Measurements from ENCODE around the gene KIF26A.

Gene KIF26A

GRCh38 chr14:104186575-104186974 lies 48.2 kb downstream of the KIF26A start:
- H3K4me3 ChIP-seq (ENCODE audit: low read depth, low read length), result no peak overlapping the region
- TF ChIP-seq, protein P1, sequence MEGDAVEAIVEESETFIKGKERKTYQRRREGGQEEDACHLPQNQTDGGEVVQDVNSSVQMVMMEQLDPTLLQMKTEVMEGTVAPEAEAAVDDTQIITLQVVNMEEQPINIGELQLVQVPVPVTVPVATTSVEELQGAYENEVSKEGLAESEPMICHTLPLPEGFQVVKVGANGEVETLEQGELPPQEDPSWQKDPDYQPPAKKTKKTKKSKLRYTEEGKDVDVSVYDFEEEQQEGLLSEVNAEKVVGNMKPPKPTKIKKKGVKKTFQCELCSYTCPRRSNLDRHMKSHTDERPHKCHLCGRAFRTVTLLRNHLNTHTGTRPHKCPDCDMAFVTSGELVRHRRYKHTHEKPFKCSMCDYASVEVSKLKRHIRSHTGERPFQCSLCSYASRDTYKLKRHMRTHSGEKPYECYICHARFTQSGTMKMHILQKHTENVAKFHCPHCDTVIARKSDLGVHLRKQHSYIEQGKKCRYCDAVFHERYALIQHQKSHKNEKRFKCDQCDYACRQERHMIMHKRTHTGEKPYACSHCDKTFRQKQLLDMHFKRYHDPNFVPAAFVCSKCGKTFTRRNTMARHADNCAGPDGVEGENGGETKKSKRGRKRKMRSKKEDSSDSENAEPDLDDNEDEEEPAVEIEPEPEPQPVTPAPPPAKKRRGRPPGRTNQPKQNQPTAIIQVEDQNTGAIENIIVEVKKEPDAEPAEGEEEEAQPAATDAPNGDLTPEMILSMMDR (IDR thresholded peaks at IDR 0.05; ENCODE audit: low read depth, low read length, missing control alignments), result no peak
- DNase-seq (ENCODE audit: low read depth), result no peak

- TF ChIP-seq, protein P1 (IDR thresholded peaks at IDR 0.05; ENCODE audit: low read depth, low read length, missing control alignments), result no peak
- no peak for DNase-seq (ENCODE audit: low read depth)
- H3K4me3 ChIP-seq (ENCODE audit: low read depth, low read length), result no peak overlapping the region
These were observed 48.9 kb downstream of the KIF26A start for GRCh38 chr14:104187121-104187889.

- no peak overlapping the region for H3K4me3 ChIP-seq (ENCODE audit: low read depth, low read length)
- TF ChIP-seq, protein P1 (IDR thresholded peaks at IDR 0.05; ENCODE audit: low read depth, low read length, missing control alignments), result no peak
- DNase-seq (ENCODE audit: low read depth), result no peak
These were observed 49.7 kb downstream of the KIF26A start for GRCh38 chr14:104187931-104188726.

DNA sequence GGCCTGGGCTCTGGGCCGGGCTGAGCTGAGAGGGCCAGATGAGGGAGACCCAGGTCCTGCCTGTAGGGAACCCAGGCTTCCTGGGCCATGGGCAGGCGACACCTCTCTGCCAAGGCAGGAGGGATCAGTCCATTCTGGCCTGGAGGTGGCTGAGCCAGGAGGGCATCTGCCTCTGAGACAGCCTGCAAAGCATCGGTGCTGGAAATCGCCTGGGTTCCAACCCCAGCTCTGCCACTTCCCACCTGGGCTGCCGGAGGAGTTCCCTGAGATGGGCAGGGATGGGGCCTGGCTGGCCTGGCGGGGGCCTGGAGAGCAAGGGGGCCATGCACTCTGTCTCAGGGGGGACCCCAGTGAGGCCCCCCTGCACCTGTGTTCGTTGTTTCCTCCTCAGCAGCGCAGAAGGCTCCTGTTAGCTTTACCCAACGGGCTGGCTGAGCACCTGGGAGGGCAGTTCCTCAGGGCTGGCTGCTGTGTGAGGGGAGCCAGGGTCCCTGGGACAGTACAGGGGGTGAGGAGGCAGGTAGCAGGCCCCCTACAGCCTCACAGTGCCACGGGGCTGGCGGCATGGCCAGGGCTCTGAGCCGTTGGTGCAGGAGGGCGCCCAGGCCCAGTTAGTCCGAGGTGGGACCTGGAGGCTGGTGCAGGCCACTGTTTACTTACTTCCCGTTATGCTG lies 50.5 kb downstream of the KIF26A start:
- DNase-seq (ENCODE audit: low read depth), result no peak
- TF ChIP-seq, protein P1 (IDR thresholded peaks at IDR 0.05; ENCODE audit: low read depth, low read length, missing control alignments), result no peak
- H3K4me3 ChIP-seq (ENCODE audit: low read depth, low read length), result no peak overlapping the region

- TF ChIP-seq, protein P1 (IDR thresholded peaks at IDR 0.05; ENCODE audit: low read depth, low read length, missing control alignments), result no peak
- no peak for DNase-seq (ENCODE audit: low read depth)
- no peak overlapping the region for H3K4me3 ChIP-seq (ENCODE audit: low read depth, low read length)
These were observed 51.4 kb downstream of the KIF26A start for GRCh38 chr14:104189629-104190335.

- no peak for DNase-seq (ENCODE audit: low read depth)
- TF ChIP-seq, protein P1 (IDR thresholded peaks at IDR 0.05; ENCODE audit: low read depth, low read length, missing control alignments), result no peak
- no peak overlapping the region for H3K4me3 ChIP-seq (ENCODE audit: low read depth, low read length)
These were observed 52.1 kb downstream of the KIF26A start for GRCh38 chr14:104190396-104191000.
